T-helper 2 cell treated with Interferon-gamma antibody and Interleukin-4, amounts not matched to agents 100 ng/mL and 5 ng/mL, for 36 hours (primary cell): ENCODE measurements around the gene CCDC97. TPM values are rescaled to one million over a fixed set of nuclear protein-coding genes. Genes with fewer than 3 reads are reported as not detected.
"Not testable (repeated sequence)": the region's sequence is repeated elsewhere in the genome, so short reads cannot be mapped to it uniquely, and the experiment has no call there.

Source experiments
- intact Hi-C: fragments of 100-400 bp; cut with micrococcal nuclease; formaldehyde crosslinking; loops from one replicate; pipeline ENCODE4 v1.15.1; 2023
- total RNA-seq: library from RNA; stranded (reverse); gene quantifications from 2 replicates; pipeline ENCODE4 v1.2.3, GENCODE V29; 2022

CCDC97 gene
- total RNA-seq: 51.7 and 55.9 TPM in 2 replicates

GRCh38 chr19:41310033-41310831 is at the start of gene CCDC97:
Gene CCDC97, plus strand, starts transcription at chr19:41310172. Its CDS starts 139 bp downstream, at chr19:41310311.
- intact Hi-C loops: loop anchor here (1.0 kb wide), 1 partner anchor 43 kb away; the partner anchor contains the start of gene TGFB1

DNA sequence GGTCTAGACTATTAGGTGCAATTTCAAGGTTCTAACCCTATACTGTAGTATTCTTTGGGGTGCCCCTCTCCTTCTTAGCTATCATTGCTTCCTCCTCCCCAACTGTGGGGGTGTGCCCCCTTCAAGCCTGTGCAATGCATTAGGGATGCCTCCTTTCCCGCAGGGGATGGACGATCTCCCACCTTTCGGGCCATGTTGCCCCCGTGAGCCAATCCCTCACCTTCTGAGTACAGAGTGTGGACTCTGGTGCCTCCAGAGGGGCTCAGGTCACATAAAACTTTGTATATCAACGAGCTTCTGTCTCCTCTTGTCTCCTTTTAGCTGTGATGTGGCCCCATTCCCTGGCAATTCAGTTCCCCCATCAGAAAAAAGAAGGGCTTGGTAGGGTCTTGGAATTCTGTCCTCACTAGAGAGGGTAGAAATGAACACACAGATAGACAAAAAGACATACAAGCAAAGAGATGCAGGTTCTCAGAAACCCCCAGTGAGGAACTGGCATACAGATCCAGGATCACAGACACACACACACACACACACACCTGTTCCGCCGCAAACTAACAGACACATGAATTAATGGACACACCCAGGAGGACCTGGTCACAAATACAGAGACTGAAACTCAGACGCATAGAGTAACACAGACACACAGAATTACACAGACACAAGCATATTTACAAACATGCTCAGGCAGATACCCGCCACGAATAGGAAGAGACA is 48.3 kb upstream of the CCDC97 start:
- intact Hi-C loops: loop anchor here (1.0 to 10.0 kb wide), 8 partner anchors 47 to 599 kb away; partner anchors contain the start of genes COQ8B, EGLN2, ITPKC and MIA

DNA sequence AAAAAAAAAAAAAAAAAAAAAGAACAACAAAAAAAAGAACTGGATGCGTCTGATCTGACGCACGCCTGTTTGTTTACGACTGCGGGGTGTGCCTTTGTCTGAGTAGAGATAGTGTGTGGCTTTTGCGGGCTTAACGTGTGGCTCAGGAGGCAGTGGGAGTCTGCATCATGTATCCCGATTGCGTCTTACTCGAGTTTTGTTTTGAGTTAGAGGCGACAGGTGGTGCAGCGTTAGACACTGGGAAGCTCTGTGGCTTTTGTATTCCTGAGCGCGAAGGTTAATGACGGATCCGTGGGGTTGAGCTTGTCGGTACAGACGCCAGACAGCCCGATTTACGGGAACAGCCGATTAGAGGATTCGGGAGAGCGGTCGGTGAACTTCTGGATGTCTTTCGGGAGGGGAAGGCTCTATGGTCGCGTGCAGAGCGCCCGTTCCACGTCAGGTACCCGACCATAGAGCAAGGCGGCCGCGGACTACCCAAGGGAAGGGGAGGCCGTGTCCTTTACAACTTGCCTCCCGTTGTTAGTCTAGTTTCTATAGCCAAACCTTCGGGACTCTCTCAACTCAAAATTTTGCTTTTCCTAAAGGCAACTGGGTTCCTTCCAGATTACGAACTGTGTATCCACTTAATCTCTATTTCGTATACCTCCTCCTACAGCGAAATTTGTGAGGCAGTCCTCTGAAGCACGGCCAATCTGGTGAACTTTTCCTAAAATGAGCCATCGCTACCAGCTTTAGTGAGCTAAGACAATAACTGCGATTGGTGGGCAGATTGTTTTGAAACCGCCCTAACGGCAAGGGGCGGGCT is 46.7 kb upstream of the CCDC97 start:
- intact Hi-C loops: loop anchor here (1.0 to 10.0 kb wide), 8 partner anchors 90 to 601 kb away; partner anchors contain the start of genes COQ8B, EGLN2, ITPKC and MIA

DNA sequence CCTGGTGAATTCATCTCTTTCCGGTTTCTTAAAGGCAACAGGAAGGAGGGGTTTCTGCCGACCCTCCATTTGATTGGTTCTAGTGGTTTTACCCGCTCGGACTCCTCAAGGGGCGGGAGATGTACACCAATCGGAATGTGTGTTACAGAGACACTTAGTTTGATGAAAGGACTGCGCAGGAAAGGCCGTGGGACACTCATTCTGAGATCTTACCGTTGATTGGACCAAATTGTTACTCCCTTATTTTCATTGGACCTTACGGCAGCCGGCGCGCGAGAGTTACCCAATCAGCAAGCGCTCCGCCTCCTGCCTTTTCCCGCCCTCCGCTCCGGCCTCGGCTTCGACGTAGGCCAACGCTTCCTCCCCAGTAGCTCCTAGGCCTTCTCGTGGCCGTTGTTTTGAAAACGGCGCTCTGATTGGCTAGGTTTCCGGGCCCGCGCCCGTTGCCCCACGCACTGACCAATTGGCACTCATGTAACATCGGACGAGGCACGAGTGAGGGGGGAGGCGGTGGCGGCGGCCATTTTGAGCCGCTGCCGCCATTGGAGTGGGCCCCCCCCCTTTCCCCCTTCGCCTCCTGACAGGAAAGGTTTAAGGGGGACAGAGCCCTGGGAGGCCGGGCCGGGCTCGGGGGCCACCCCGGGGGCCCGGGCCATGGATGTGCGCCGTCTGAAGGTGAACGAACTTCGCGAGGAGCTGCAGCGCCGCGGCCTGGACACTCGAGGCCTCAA is 46.0 kb upstream of the CCDC97 start, which contains the start of gene HNRNPUL1:
HNRNPUL1 (plus strand) TSS at position 523 of the 731 bp plus-strand sequence; CDS start at position 655, 132 bp downstream.
- intact Hi-C loops: loop anchor here (1.0 to 10.0 kb wide), 8 partner anchors 89 to 602 kb away; partner anchors contain the start of genes COQ8B, EGLN2, ITPKC and MIA

DNA sequence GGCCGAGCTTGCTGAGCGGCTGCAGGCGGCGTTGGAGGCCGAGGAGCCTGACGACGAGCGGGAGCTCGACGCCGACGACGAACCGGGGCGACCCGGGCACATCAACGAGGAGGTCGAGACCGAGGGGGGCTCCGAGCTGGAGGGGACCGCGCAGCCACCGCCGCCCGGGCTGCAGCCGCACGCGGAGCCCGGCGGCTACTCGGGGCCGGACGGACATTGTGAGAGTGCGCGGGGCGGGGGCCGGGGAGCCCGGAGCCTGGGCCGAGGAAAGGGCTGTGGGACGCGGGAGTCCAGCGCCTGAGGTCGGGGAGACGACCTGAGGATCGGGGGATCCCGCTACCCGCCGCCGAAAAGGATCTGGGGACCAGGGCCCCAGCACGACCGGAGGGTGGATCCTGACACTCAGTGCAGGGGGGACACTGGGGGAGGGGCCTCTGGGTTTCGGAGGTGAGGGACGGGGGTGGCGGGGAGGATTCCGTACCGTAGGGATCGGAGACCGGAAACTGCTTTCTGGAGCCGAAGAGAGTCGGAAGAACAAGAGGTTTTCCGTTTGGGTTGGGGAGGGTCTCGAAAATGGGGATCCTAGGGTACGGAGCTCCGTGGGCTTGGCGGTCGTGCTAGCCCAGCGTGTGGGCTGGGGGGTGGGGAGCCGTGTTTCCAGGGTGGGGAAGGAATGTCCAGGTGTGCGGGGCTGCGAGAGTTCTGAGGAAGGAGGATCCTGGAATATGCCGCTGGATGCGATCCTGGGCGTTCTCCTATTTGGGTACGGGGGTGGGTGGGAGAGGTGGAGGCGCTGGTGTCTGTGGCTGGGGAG is 45.2 kb upstream of the CCDC97 start:
- intact Hi-C loops: loop anchor here (5.0 to 10.0 kb wide), 4 partner anchors 120 to 602 kb away; partner anchors contain the start of genes MIA and RAB4B

DNA sequence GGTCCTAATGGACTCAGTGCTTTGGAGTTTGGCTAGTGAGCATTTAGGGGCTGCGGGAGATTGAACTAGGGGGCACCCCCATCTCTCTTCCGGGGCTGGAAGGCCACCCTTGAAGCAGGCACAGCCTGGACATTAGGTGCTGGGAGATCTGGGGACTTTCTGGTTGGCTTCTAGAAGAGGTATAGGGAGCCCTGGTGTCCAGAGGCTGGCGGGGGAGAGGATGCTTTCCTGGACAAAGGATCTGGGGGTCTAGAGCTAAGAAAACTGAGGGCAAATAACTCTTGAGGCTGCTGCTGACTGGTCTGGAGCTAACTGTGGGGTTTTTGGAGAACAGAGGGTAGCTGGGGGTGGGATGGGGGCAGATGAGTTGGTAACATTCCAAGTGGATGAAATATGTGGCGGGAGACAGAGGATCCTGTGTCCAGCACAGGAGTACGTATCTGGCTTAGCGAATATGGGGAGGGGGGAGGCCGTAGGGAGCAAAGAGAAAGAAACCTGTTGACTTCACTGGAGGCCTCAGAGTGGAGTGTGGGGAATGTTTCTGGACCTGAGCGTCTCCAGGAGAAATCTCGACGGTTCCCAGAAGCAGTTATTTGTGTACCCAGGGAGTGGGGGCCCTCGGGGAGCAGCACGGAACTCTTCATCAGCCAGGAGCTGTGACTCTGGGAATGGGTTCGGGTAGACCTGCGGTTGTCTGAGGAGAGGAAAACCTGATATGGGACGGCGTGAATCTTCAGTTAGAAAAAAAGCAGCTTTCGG is 44.4 kb upstream of the CCDC97 start:
- intact Hi-C loops: loop anchor here (10.0 kb wide), 2 partner anchors 121 to 491 kb away; partner anchors contain the start of genes MIA and RAB4B

DNA sequence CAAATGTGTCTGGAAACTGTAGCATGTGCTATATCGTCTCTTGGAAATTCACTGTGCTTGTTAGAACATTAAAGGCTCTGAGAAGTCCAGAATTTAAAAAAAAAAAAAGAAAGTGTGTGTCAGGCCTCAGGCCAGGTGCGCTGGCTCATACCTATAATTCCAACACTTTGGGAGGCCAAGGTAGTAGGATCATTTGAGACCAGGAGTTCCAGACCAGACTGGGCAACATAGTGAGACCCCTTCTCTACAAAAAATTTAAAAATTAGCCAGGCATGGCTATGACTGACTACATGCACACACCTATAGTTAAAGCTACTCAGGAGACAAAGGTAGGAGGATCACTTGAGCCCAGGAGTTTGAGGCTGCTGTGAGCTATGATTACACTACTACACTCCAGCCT is 40.9 kb upstream of the CCDC97 start:
- intact Hi-C loops: loop anchor here (10.0 kb wide), 2 partner anchors 124 to 494 kb away; partner anchors contain the start of genes MIA and RAB4B

DNA sequence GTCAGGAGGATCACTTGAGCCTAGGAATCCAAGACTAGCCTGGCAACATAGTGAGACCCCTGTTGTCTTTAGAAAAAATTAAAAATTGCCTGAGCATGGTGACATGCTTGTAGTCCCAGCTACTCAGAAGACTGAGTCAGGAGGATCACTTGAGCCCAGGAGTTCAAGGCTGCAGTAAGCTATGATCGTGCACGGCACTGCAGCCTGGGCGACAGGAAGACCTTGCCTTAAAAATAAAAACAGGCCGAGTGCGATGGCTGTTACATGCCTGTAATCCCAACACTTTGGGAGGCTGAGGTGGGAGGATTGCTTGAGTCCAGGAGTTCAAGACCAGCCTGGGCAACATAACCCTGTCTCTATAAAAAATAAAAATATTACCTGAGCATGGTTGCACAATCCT is 40.4 kb upstream of the CCDC97 start:
- intact Hi-C loops: loop anchor here (10.0 kb wide), 2 partner anchors 125 to 495 kb away; partner anchors contain the start of genes MIA and RAB4B

GRCh38 chr19:41273076-41273475 is 36.9 kb upstream of the CCDC97 start:
- intact Hi-C loops: no loop called here

DNA sequence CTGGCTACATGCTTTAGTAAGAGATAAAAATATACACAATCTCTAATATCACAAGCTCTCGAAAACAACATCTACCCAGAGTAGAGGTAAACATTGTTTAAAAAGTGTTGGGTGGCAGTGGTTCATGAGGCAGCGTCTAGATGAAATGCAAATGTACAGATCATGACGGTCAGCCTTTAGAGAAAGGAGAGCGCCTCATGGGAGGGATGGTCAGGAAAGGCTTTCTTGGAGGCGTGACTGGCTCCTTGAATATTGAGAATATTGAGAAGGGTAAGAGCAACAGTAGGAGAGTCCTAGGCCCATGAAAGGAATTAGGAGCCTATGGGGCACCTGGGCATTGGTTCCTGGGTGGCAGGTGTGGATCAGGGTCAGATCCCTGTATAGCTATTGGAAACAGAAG is 35.2 kb upstream of the CCDC97 start:
- intact Hi-C loops: no loop called here

GRCh38 chr19:41276231-41276630 is 33.7 kb upstream of the CCDC97 start:
- intact Hi-C loops: no loop called here

- intact Hi-C loops: no loop called here
Observed at GRCh38 chr19:41278478-41278877, 31.5 kb upstream of the CCDC97 start.

DNA sequence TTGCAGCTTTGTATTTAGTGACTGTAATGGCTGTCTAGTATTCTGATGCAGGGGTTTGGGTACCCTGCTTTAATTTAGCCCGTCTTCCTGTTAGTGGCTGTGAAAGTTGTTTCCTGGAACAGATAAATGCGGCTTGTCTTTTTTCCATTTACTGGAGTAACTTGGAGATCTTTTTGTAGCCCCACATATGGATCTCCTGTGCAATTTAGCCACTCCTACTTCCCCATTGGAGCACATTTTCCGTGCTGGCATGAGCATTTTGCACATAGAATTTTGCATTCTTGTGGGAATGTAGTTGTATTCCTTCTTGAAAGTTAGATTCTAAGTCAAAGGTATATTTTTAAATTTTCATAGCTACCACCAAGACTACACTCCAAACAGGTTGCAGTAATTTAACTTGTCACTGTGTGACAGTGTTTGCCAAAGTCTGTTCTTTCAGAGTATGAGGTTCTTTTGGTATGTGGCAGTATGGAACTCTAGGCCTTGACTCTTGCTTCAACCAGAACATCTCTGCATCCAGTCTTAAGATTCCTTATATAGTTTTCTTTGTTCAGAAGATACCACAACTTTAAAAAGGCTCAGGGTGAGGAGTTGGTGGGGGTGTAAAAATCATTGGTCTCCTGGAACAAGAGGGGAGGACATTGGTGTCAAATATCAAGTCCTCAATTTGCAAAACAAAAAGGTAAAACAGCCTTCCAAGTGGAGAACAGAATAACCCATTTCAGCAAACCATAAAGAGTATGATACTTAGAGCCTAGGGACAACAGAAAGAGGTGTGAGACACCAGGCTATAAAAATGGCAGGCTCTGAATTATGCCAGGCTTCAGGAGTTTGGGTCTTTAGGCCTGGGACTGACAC is 21.1 kb upstream of the CCDC97 start:
- intact Hi-C loops: no loop called here

DNA sequence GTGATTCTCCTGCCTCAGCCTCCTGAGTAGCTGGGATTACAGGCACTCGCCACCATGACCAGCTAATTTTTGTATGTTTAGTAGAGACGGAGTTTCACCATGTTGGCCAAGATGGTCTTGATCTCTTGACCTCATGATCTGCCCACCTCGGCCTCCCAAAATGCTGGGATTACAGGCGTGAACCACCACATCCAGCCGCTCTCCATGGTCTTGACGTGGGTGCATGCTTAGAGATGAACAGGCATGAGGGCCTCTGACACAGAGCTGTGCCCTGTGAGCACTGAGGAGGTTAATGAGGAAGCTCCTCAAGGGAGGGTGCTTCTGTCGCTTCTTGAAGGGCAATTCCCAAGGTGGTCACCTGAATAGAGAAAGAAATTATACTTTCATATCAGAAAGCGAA is 20.2 kb upstream of the CCDC97 start:
- intact Hi-C loops: not testable (repeated sequence)

- intact Hi-C loops: no loop called here
Observed at GRCh38 chr19:41294393-41294792, 15.6 kb upstream of the CCDC97 start.

DNA sequence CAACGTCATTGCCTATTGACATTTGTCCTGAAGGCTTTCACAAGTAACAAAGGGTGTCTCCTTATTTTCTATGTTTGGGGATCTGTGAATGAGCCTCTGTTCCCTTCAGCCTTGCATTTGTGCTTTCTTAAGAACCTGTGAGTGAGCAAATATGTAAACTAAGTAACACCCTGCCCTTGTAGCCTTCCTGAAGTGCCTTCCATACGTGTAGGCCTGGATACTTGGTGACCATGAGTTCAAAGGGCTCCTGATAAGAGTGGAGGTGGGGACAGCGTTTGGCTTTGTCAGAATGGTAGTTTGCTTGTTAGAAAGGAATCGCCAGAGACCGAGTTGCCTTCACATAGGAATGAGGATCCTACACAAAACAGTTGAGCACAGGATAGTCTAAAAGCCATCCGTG is 14.5 kb upstream of the CCDC97 start:
- intact Hi-C loops: no loop called here

GRCh38 chr19:41296433-41296871 is 13.5 kb upstream of the CCDC97 start:
- intact Hi-C loops: no loop called here
